HFFc6 (cell line): ENCODE measurements around the gene NR3C1. TPM values are rescaled to one million over a fixed set of nuclear protein-coding genes. Genes with fewer than 3 reads are reported as not detected.

Source experiments
- DNase-seq: peaks from one replicate; pipeline ENCODE4 v3.0.0-alpha.2; 2018
- H3K27ac Mint-ChIP-seq: 2 replicates; pipeline ENCODE4 v1.8.0; 2020; ENCODE audit warnings: mild to moderate bottlenecking, mixed read lengths
- H3K27me3 Mint-ChIP-seq: 2 replicates; pipeline ENCODE4 v1.8.0; 2021; ENCODE audit warnings: mild to moderate bottlenecking, moderate library complexity, mixed read lengths; ENCODE audit not compliant: insufficient read depth
- H3K36me3 Mint-ChIP-seq: 2 replicates; pipeline ENCODE4 v1.8.0; 2021; ENCODE audit warnings: low read depth, mixed read lengths
- H3K4me1 Mint-ChIP-seq: 2 replicates; pipeline ENCODE4 v1.8.0; 2020; ENCODE audit warnings: low read depth, mixed read lengths
- H3K4me3 Mint-ChIP-seq: 2 replicates; pipeline ENCODE4 v1.8.0; 2020; ENCODE audit warnings: mild to moderate bottlenecking, moderate library complexity, mixed read lengths
- H3K9me3 Mint-ChIP-seq: 2 replicates; pipeline ENCODE4 v1.8.0; 2020; ENCODE audit warnings: mild to moderate bottlenecking, mixed read lengths
- total RNA-seq, 6 experiments: library from RNA; stranded (reverse); fragmentation: NEBNext Ultra II Directional; extraction: Animal tissue kit (Norgen Biotek cat#: 25700); gene quantifications; 2 replicates in 1 of 6; 3 replicates in 5 of 6; pipeline ENCODE4 v1.2.3, GENCODE V29; 2021
- TF ChIP-seq, protein P1 (sequence below): fragments of 200-600 bp; sonication (generic); IDR thresholded peaks from 2 replicates; pipeline ENCODE4 v1.5.0; 2021; ENCODE audit warnings: antibody characterized with exemption, mild to moderate bottlenecking

Gene NR3C1
- total RNA-seq, 6 experiments from 2014 or later: 61.6 to 86.9 (median 71.5) TPM

DNA sequence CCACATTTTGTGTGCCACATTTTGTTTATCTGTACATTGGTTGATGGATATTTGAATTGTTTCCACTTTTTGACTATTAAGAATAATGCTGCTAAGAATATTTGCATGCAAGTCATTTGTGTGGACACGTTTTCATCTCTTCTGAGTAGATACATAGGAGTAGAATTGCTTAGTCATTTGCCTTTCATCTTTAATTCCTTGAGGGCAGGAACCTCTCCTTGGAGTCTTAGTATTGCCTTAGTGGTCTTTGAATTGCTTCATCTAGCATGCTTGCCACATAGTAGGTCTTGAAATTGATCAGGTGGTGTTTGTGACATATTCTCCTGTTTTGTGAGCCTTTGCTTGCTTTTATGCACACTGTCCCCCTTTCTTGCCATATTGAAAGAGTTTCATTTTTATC, 128.5 kb downstream of the NR3C1 start:
- Mint-ChIP-seq H3K4me3 (no peak overlapping the region), H3K27ac (no peak overlapping the region), H3K9me3 (no peaks in the 10 kb centered on the region), H3K27me3 (no peaks in the 10 kb centered on the region), H3K36me3 (peaks cover 22% of the 10 kb centered on the region), H3K4me1 (peaks cover 10% of the 10 kb centered on the region)
- TF ChIP-seq, protein P1, sequence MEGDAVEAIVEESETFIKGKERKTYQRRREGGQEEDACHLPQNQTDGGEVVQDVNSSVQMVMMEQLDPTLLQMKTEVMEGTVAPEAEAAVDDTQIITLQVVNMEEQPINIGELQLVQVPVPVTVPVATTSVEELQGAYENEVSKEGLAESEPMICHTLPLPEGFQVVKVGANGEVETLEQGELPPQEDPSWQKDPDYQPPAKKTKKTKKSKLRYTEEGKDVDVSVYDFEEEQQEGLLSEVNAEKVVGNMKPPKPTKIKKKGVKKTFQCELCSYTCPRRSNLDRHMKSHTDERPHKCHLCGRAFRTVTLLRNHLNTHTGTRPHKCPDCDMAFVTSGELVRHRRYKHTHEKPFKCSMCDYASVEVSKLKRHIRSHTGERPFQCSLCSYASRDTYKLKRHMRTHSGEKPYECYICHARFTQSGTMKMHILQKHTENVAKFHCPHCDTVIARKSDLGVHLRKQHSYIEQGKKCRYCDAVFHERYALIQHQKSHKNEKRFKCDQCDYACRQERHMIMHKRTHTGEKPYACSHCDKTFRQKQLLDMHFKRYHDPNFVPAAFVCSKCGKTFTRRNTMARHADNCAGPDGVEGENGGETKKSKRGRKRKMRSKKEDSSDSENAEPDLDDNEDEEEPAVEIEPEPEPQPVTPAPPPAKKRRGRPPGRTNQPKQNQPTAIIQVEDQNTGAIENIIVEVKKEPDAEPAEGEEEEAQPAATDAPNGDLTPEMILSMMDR: no peak
- DNase-seq: no peak

DNA sequence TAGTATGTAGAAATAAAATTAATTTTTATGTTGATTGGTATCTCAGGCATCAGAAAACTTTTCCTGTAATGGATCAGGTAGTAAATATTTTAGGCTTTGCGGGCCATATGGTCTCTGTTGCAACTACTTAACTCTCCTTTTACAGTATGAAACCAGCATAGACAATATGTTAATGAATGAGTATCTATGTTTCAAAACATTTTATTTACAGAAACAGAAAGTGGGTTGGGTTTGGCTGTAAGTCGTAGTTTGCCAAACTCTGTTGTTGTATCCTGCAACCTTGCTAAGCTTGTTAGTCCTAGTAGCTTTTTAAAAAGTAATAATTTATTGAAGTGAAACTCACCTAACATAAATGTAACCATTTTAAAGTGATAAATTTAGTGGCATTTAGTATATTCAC, 132.1 kb downstream of the NR3C1 start:
- H3K27me3 Mint-ChIP-seq: no peaks in the 10 kb centered on the region
- no peak overlapping the region for H3K4me3 Mint-ChIP-seq
- H3K9me3 Mint-ChIP-seq: peaks cover 15% of the 10 kb centered on the region; the same call in 1 of the 2 replicates
- no peak overlapping the region for H3K27ac Mint-ChIP-seq
- H3K36me3 Mint-ChIP-seq: peaks cover 28% of the 10 kb centered on the region
- no peaks in the 10 kb centered on the region for H3K4me1 Mint-ChIP-seq
- DNase-seq: no peak
- TF ChIP-seq, protein P1: no peak

DNA sequence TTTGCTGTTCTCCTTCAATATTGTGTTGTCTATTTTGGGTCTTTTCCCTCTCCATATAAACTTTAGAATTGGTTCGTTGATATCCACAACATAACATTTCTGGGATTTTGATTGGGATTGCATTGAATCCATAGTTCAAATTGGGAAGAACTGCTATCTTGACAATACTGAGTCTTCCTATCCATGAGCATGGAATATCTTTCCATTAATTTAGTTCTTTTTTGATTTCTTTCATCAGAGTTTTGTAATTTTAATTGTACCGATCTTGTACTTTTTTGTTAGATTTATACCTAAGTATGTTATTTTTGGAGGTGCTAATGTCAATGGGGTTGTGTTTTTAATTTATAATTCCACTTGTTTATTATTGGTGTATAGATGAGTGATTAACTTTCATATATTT, 135.1 kb downstream of the NR3C1 start:
- TF ChIP-seq, protein P1: no peak

DNA sequence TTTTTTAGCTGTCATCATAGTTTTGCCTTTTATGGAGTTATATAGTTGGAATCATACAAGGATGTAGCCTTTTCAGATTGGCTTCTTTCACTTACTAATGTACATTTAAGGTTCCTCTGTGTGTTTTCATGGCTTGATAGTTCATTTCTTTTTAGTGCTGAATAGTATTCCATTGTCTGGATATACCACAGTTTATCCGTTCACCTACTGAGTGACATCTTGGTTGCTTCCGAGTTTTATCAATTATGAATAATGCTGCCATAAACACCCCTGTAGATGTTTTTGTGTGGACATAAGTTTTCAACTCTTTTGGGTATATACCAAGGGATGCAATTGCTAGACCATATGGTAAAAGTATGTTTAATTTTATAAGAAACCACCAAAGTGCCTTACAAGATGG, 136.3 kb downstream of the NR3C1 start:
- no peak overlapping the region for H3K27ac Mint-ChIP-seq
- peaks cover 15% of the 10 kb centered on the region for H3K4me1 Mint-ChIP-seq
- peaks cover 28% of the 10 kb centered on the region for H3K36me3 Mint-ChIP-seq
- no peak for DNase-seq
- peaks cover 20% of the 10 kb centered on the region for H3K9me3 Mint-ChIP-seq
- no peaks in the 10 kb centered on the region for H3K27me3 Mint-ChIP-seq
- TF ChIP-seq, protein P1: no peak
- no peak overlapping the region for H3K4me3 Mint-ChIP-seq

More for the DNA sequence above, 135.1 kb downstream of the NR3C1 start:
- Mint-ChIP-seq H3K27ac (no peak overlapping the region), H3K9me3 (peaks cover 19% of the 10 kb centered on the region; the same call in 1 of the 2 replicates), H3K27me3 (no peaks in the 10 kb centered on the region), H3K4me3 (no peak overlapping the region), H3K36me3 (peaks cover 28% of the 10 kb centered on the region; the same call in 1 of the 2 replicates), H3K4me1 (peaks cover 3% of the 10 kb centered on the region; the same call in 1 of the 2 replicates)
- DNase-seq: no peak

DNA sequence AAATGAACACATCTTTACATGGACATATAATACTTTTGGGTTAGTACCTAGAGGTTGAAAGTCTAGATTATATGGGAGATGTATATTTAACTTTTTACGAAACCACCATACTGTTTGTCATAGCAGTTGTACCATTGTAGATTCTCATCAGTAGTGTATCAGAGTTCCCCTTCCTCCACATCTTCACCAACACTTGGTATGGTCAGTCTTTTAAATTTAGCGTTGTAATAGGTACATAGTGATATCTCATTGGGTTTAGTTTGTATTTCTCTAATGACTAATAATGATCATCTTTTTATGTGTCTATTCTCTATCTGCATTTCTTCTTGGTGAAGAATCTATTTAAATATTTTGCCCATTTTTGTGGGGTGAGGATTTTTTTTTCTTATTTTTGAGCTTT, 137.5 kb downstream of the NR3C1 start:
- Mint-ChIP-seq H3K4me1 (peaks cover 27% of the 10 kb centered on the region), H3K27ac (no peak overlapping the region), H3K9me3 (peaks cover 24% of the 10 kb centered on the region), H3K27me3 (no peaks in the 10 kb centered on the region), H3K36me3 (peaks cover 31% of the 10 kb centered on the region), H3K4me3 (no peak overlapping the region)
- TF ChIP-seq, protein P1: no peak
- no peak for DNase-seq
